ES-I3 (cell line): ENCODE results near the gene UIMC1.
"Not testable (repeated sequence)": the region's sequence is repeated elsewhere in the genome, so short reads cannot be mapped to it uniquely, and the experiment has no call there.

Experiments used
- H3K36me3 ChIP-seq: 2 replicates; pipeline ENCODE4 v1.6.1; 2013; ENCODE audit warnings: mild to moderate bottlenecking, low read length, control low read depth, moderate library complexity; ENCODE audit not compliant: insufficient read depth
- H3K4me1 ChIP-seq: 2 replicates; pipeline ENCODE4 v1.6.1; 2013; ENCODE audit warnings: mild to moderate bottlenecking, control low read depth, low read length; ENCODE audit not compliant: insufficient read depth
- H3K9ac ChIP-seq: 2 replicates; pipeline ENCODE4 v1.6.1; 2013; ENCODE audit warnings: low read depth, mild to moderate bottlenecking, low read length, moderate library complexity
- H3K9me3 ChIP-seq: 2 replicates; pipeline ENCODE4 v1.6.1; 2013; ENCODE audit warnings: mild to moderate bottlenecking, low read length, moderate library complexity; ENCODE audit not compliant: control insufficient read depth, insufficient read depth

UIMC1 gene

DNA sequence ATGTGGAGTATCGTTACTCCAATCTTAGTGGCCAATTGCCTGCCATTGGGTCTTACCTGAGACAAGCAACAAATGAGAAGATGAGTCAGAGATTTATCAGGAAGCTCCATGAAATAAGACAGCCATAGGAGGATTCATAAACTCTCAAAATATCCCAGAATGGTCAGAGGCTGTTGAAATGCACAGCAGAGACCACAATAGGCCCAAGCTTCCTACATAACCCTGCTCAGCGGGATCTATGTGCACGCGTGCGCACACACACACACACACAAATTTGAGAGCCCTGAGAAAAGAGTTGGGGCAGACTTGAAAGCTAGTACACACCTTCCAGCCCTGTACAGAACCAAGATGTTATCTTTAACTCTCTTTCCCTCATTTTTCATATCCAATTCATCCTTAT lies 9.8 kb downstream of the UIMC1 start:
- peaks cover 14% of the 10 kb centered on the region; the same call in 1 of the 2 replicates for H3K9me3 ChIP-seq
- no peaks in the 10 kb centered on the region for H3K4me1 ChIP-seq
- no peaks in the 10 kb centered on the region for H3K36me3 ChIP-seq
- H3K9ac ChIP-seq = no peak overlapping the region

DNA sequence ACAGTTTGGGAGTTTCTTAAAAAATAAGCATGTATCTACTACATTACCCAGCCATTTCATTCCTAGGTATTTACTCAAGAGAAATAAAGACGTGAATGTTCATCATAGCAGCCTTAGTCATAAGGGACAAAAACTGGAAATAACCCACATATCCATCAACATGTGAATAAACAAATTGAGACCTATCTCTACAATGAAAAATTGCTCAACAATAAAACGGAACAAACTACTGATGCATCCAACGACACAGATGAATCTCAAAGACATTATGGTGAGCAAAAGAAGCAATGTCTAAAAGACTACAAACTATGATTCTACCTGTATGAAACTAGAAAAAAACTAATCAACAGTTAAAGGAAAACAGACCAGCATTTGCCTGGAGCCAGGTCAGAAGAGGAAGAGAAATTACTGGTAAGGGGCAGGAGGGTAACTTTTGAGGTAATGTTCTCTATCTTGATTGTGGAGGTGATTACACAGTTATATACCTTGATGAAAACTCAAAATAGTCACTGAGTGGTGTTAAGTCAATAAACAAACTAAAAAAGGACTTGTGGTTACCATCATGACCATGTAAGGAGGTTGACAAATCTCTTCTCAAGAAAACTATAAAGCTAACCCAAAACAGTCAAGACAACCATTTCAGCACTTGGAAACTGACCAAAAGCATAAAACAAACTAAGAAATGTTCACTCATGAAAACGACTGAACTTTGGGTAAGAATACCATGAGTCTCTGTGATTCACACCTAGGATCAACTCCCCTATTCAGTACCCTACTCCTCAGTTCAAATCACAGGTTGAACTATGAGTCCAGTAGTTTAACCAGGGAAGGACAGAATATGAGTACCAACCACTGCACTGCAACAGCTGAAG lies 10.4 kb downstream of the UIMC1 start:
- no peak overlapping the region for H3K9ac ChIP-seq
- no peaks in the 10 kb centered on the region for H3K4me1 ChIP-seq
- H3K36me3 ChIP-seq = no peaks in the 10 kb centered on the region
- H3K9me3 ChIP-seq = peaks cover 14% of the 10 kb centered on the region; the same call in 1 of the 2 replicates

GRCh38 chr5:176995122-176995490 lies 11.5 kb downstream of the UIMC1 start:
- Histone ChIP-seq H3K36me3 (no peaks in the 10 kb centered on the region), H3K9ac (no peak overlapping the region), H3K4me1 (no peaks in the 10 kb centered on the region)

DNA sequence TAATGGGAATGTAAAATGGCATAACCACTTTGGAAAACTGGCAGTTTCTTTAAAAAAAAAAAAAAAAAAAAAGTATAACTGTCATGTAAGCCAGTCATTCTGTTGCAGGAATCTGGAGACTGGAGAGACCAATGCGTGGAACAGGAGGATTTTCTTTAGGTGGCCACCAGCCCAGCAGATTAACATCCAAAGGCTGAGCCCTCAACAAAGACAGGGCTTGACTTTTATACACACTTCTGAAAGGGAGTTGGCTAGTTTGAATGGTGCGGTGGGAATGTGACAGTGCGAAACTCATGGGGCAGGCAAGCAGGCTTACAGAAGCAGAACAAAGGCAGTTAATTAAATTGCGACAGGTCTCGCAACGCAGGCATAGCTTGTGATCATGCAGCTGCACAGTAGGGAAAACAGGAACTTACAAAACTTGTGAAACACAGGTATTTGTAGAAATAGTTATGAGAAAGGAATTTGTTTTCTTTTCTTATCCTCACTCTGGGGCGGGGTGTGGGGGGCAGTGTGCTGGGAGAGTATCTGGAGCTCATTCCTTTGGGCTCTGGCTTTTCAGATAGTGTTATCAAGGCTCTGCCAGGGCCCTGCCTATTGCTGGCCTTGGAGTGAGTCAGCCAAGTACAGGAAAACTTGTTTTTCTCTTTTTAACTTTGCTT lies 12.0 kb downstream of the UIMC1 start:
- H3K36me3 ChIP-seq = no peaks in the 10 kb centered on the region
- no peak overlapping the region for H3K9ac ChIP-seq
- H3K9me3 ChIP-seq = peaks cover 14% of the 10 kb centered on the region
- H3K4me1 ChIP-seq = no peaks in the 10 kb centered on the region

More at GRCh38 chr5:176995122-176995490, 11.5 kb downstream of the UIMC1 start:
- H3K9me3 ChIP-seq = peaks cover 14% of the 10 kb centered on the region

DNA sequence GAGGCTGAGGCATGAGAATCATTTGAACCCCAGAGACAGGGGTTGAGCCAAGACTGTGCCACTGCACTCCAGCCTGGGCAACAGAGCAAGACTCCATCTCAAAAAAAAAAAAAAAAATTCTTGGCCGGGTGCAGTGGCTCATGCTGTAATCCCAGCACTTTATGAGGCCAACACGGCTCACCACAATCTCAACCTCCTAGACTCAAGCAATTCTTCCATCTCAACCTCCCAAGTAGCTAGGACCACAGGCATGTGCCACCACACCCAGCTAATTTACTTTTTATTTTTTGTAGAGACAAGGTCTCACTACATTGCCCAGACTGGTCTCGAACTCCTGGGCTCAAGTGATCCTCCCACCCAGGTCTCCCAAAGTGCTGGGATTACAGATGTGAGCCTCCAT lies 13.5 kb downstream of the UIMC1 start:
- not testable (repeated sequence) for H3K9ac ChIP-seq, H3K4me1 ChIP-seq, H3K36me3 ChIP-seq
- peaks cover 16% of the 10 kb centered on the region for H3K9me3 ChIP-seq

- Histone ChIP-seq H3K4me1 (no peaks in the 10 kb centered on the region), H3K9me3 (peaks cover 24% of the 10 kb centered on the region), H3K9ac (no peak overlapping the region), H3K36me3 (no peaks in the 10 kb centered on the region)
These were observed 19.0 kb downstream of the UIMC1 start for GRCh38 chr5:176987583-176987982.

GRCh38 chr5:176986280-176986679 lies 20.3 kb downstream of the UIMC1 start:
- Histone ChIP-seq H3K9me3 (peaks cover 31% of the 10 kb centered on the region), H3K9ac (no peak overlapping the region), H3K36me3 (peaks cover 9% of the 10 kb centered on the region), H3K4me1 (no peaks in the 10 kb centered on the region)

DNA sequence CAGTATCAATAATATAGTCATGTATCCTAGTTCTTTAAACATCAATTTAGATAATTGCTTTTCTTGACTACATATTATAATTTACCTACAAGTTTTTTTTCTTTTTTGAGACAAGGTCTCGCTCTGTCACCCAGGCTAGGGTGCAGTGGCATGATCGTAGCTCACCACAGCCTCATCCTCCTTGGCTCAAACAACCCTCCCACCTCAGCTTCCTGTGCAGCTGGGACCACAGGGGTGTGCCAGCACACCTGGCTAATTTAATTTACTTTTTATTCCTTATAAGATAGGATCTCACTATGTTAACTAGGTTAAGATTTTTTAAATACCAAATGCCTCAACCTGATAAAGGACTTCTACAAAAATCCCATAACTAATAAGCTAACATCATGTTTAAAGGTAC lies 21.1 kb downstream of the UIMC1 start:
- Histone ChIP-seq H3K4me1 (no peaks in the 10 kb centered on the region), H3K36me3 (peaks cover 13% of the 10 kb centered on the region), H3K9ac (no peak overlapping the region), H3K9me3 (peaks cover 31% of the 10 kb centered on the region)

DNA sequence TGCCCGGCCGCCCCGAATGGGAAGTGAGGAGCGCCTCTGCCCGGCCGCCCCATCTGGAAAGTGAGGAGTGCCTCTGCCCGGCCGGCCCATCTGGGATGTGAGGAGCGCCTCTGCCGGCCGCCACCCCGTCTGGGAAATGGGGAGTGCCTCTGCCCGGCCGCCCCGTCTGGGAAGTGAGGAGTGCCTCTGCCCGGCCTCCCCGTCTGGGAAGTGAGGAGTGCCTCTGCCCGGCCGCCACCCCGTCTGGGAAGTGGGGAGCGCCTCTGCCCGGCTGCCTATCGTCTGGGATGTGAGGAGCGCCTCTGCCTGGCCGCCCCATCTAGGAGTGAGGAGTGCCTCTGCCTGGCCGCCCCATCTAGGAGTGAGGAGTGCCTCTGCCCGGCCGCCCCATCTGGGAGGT lies 22.4 kb downstream of the UIMC1 start:
- H3K9ac ChIP-seq, H3K4me1 ChIP-seq: not testable (repeated sequence)
- peaks cover 13% of the 10 kb centered on the region for H3K36me3 ChIP-seq
- H3K9me3 ChIP-seq = peaks cover 31% of the 10 kb centered on the region

GRCh38 chr5:176983593-176983992 lies 23.0 kb downstream of the UIMC1 start:
- peaks cover 31% of the 10 kb centered on the region for H3K9me3 ChIP-seq
- not testable (repeated sequence) for H3K4me1 ChIP-seq, H3K9ac ChIP-seq
- H3K36me3 ChIP-seq = peaks cover 13% of the 10 kb centered on the region

GRCh38 chr5:176983112-176983511 lies 23.5 kb downstream of the UIMC1 start:
- not testable (repeated sequence) for H3K4me1 ChIP-seq, H3K9ac ChIP-seq
- Histone ChIP-seq H3K36me3 (peaks cover 13% of the 10 kb centered on the region), H3K9me3 (peaks cover 28% of the 10 kb centered on the region)

DNA sequence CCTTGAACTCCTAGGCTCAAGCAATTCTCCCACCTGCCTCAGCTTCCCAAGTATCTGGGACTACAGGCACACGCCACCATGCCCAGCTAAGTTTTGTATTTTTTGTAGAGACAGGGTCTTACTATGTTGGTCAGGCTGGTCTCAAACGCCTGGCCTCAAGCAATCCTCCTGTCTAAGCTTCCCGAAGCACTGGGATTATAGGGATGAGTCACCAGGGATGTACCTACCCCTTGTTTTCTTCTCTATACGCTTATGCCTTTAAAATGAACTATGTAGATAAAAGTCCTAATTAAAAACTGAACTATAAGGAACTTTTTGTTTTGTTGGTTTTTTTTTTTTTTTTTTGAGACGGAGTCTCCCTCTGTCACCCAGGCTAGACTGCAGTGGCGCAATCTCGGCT lies 25.8 kb downstream of the UIMC1 start:
- Histone ChIP-seq H3K36me3 (peaks cover 13% of the 10 kb centered on the region), H3K4me1 (no peaks in the 10 kb centered on the region), H3K9me3 (peaks cover 15% of the 10 kb centered on the region), H3K9ac (no peak overlapping the region)

GRCh38 chr5:176979669-176980068 lies 26.9 kb downstream of the UIMC1 start:
- peaks cover 17% of the 10 kb centered on the region for H3K36me3 ChIP-seq
- H3K9ac ChIP-seq = no peak overlapping the region
- peaks cover 8% of the 10 kb centered on the region; the same call in 1 of the 2 replicates for H3K9me3 ChIP-seq
- no peaks in the 10 kb centered on the region for H3K4me1 ChIP-seq

DNA sequence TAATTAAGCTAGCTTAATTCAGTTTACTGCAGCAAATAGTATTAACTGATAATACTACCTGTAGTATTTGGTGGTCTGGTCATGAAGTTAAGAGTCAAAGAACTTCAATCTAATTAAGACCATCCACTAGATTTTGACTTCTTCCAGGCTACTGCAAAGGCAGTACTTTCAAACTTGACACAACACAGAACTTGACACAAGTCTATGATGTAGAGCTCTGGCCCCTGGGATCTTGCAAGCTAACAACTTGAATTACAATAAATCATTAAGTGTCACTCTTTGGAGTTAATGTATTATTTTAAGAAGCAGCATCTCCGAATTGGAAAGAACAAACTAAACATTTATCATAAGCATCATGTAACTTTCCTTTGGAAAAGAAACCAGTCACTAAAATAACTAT lies 40.9 kb downstream of the UIMC1 start:
- peaks cover 15% of the 10 kb centered on the region for H3K36me3 ChIP-seq
- no peaks in the 10 kb centered on the region for H3K4me1 ChIP-seq
- H3K9ac ChIP-seq = no peak overlapping the region
- H3K9me3 ChIP-seq = no peaks in the 10 kb centered on the region

DNA sequence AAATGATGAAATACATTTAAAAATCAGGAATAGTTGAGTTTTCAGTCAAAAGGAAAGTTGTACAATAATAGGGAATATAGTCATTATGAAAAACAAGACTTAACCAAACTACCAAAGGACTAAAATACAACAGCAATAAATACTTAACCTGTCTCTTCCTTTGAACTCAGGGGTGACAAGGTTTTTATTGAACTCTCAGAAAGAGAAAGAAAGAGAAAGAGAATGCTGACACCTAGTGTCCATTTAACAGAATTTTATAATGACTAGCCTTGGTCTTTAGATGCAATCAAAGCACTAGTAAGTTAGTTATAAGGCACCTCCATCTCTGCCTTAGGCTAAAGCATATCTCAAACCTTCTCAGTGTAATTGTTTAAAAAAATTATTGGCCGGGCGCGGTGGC lies 47.5 kb downstream of the UIMC1 start:
- Histone ChIP-seq H3K9ac (no peak overlapping the region), H3K9me3 (no peaks in the 10 kb centered on the region), H3K36me3 (peaks cover 8% of the 10 kb centered on the region; the same call in 1 of the 2 replicates), H3K4me1 (no peaks in the 10 kb centered on the region)
